ENCODE data around the gene KCNT2. TPM values are rescaled to one million over a fixed set of nuclear protein-coding genes. Genes with fewer than 3 reads are reported as not detected.
A peak's percentile ranks its signal among the peaks of the same experiment; 100 is the strongest.

KCNT2 gene
- total and polyA plus RNA-seq, 9 of the 15 experiments (the other 6 are each of a cell fraction or from before 2014, with no cell fraction given), result 0.13 to 0.73 (median 0.28) TPM

- no peak for TF ChIP-seq ZNF639 (CRISPR knock-in tag; conservative IDR thresholded peaks at IDR 0.05 in 1 of 2, IDR thresholded peaks at IDR 0.05 in 1 of 2)
- TF ChIP-seq ESRRB (CRISPR knock-in tag; IDR thresholded peaks at IDR 0.05; ENCODE audit: borderline replicate concordance), result no peak
- no peak for TF ChIP-seq NR0B1 (IDR thresholded peaks at IDR 0.05; ENCODE audit: partially characterized antibody)
- TF ChIP-seq NCOA4 (IDR thresholded peaks at IDR 0.05; ENCODE audit: partially characterized antibody), result no peak
- peak; percentile 83 for TF ChIP-seq ZNF316 (IDR thresholded peaks at IDR 0.05)
- TF ChIP-seq MAFK (IDR thresholded peaks at IDR 0.05; ENCODE audit: low read length), result peak; percentile 50; the same call in 1 of the 2 replicates
- TF ChIP-seq DDX20 (tag; IDR thresholded peaks at IDR 0.05; ENCODE audit: low read depth), result no peak
- no peak for TF ChIP-seq ZNF512 (tag; IDR thresholded peaks at IDR 0.05)
- no peak for TF ChIP-seq KLF13 (tag; IDR thresholded peaks at IDR 0.05; ENCODE audit: borderline replicate concordance, low read depth)
- TF ChIP-seq AFF1 (IDR thresholded peaks at IDR 0.05; ENCODE audit: low read depth in 1 of 2, partially characterized antibody in 2 of 2), result no peak
- peak; percentile 34; the same call in 1 of the 2 replicates for TF ChIP-seq JUND (IDR thresholded peaks at IDR 0.05; ENCODE audit: borderline replicate concordance, low read depth, low read length)
- TF ChIP-seq JUND (tag; IDR thresholded peaks at IDR 0.05; ENCODE audit: borderline replicate concordance, low read depth, low read length), result 0 out of 3 replicates have a peak, but pooled peaks have one; percentile 37
- no peak for TF ChIP-seq MTA2 (IDR thresholded peaks at IDR 0.05; ENCODE audit: low read depth)
- no peak for TF ChIP-seq FOS (IDR thresholded peaks at IDR 0.05; ENCODE audit: extremely low read depth, insufficient read length)
- no peak for TF ChIP-seq MCM5 (IDR thresholded peaks at IDR 0.05; ENCODE audit: low read depth)
- no peak for TF ChIP-seq RBM25 (IDR thresholded peaks at IDR 0.05; ENCODE audit: low read depth, low read length, severe bottlenecking)
- TF ChIP-seq ZBTB1 (CRISPR knock-in tag; IDR thresholded peaks at IDR 0.05; ENCODE audit: borderline replicate concordance, low read depth), result no peak
- no peak for TF ChIP-seq ZNF184 (CRISPR knock-in tag; IDR thresholded peaks at IDR 0.05)
- TF ChIP-seq CEBPG (CRISPR knock-in tag; IDR thresholded peaks at IDR 0.05), result no peak
- TF ChIP-seq CEBPG (tag; conservative IDR thresholded peaks at IDR 0.05 in 1 of 2, IDR thresholded peaks at IDR 0.05 in 1 of 2), result no peak
Observed at GRCh38 chr1:196558411-196558810, 49.8 kb downstream of the KCNT2 start (continued).
